HG03280 (cell line): Measurements from ENCODE around the gene NBEA.
"Not testable (repeated sequence)": the region's sequence is repeated elsewhere in the genome, so short reads cannot be mapped to it uniquely, and the experiment has no call there.

Experiments used
- ATAC-seq: cut with Tn5 transposase; IDR thresholded peaks from one replicate; pipeline ENCODE4 v1.9.1; 2021; ENCODE audit warnings: mild to moderate bottlenecking, moderate library complexity; ENCODE audit not compliant: unreplicated experiment

Gene NBEA

GRCh38 chr13:35058585-35058984, 116.5 kb downstream of the NBEA start:
- peak; percentile 99 for ATAC-seq

GRCh38 chr13:35086667-35087066, 144.6 kb downstream of the NBEA start:
- ATAC-seq = no peak

GRCh38 chr13:35092251-35092650, 150.2 kb downstream of the NBEA start:
- ATAC-seq = no peak

- no peak for ATAC-seq
These were observed 150.7 kb downstream of the NBEA start for GRCh38 chr13:35092751-35093150.

GRCh38 chr13:35093356-35093755, 151.3 kb downstream of the NBEA start:
- ATAC-seq = no peak

- not testable (repeated sequence) for ATAC-seq
These were observed 164.7 kb downstream of the NBEA start for GRCh38 chr13:35106771-35107170.

GRCh38 chr13:35107535-35107934, 165.5 kb downstream of the NBEA start:
- ATAC-seq = no peak

GRCh38 chr13:35113612-35114011, 171.5 kb downstream of the NBEA start:
- not testable (repeated sequence) for ATAC-seq

GRCh38 chr13:35127466-35127865, 185.4 kb downstream of the NBEA start:
- ATAC-seq = no peak

GRCh38 chr13:35129500-35129899, 187.4 kb downstream of the NBEA start:
- no peak for ATAC-seq

GRCh38 chr13:35131471-35131870, 189.4 kb downstream of the NBEA start:
- no peak for ATAC-seq

GRCh38 chr13:35136585-35136984, 194.5 kb downstream of the NBEA start:
- ATAC-seq = no peak

- ATAC-seq = no peak
These were observed 197.5 kb downstream of the NBEA start for GRCh38 chr13:35139591-35139990.

- ATAC-seq = no peak
These were observed 198.3 kb downstream of the NBEA start for GRCh38 chr13:35140321-35140720.

GRCh38 chr13:35140831-35141230, 198.8 kb downstream of the NBEA start:
- no peak for ATAC-seq

- no peak for ATAC-seq
These were observed 201.1 kb downstream of the NBEA start for GRCh38 chr13:35143123-35143522.

GRCh38 chr13:35144166-35144890, 202.3 kb downstream of the NBEA start:
- no peak for ATAC-seq

- no peak for ATAC-seq
These were observed 204.6 kb downstream of the NBEA start for GRCh38 chr13:35146686-35147085.

GRCh38 chr13:35157143-35157755, 215.2 kb downstream of the NBEA start:
- ATAC-seq = no peak

GRCh38 chr13:35159041-35159440, 217.0 kb downstream of the NBEA start:
- no peak for ATAC-seq

- no peak for ATAC-seq
These were observed 218.8 kb downstream of the NBEA start for GRCh38 chr13:35160896-35161295.

GRCh38 chr13:35162420-35162819, 220.3 kb downstream of the NBEA start:
- ATAC-seq = no peak

- ATAC-seq = peak; percentile 64
These were observed 221.6 kb downstream of the NBEA start for GRCh38 chr13:35163674-35164073.
